ENCODE measurements around the gene CENPL.
"Not testable (repeated sequence)": the region's sequence is repeated elsewhere in the genome, so short reads cannot be mapped to it uniquely, and the experiment has no call there.

The CENPL gene

GRCh38 chr1:173857363-173857917, 32.8 kb upstream of the CENPL start:
- DNase-seq = no peak

DNA sequence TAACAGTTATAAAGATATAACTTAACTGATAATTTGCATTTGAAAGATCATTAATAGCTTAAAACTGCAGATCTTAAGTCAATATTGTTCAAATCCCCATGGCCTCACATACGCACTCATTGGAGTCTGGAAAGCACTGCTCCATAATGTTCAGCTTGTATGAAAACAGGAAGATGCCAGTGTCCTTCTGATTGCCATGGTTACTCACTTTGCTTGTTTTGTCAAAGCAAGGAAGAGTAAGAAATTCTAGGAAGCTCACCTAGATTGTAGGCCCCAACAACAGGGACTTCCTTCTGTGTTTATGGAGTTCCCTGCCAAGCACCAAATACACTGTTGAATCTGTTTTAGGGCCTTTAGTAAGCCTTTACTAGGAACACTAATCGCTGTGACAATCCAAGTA, 32.2 kb upstream of the CENPL start:
- DNase-seq = no peak

- no peak for DNase-seq
These were observed 31.3 kb upstream of the CENPL start for GRCh38 chr1:173856014-173856413.

- no peak for DNase-seq
These were observed 28.4 kb upstream of the CENPL start for GRCh38 chr1:173853074-173853473.

- no peak for DNase-seq
These were observed 27.4 kb upstream of the CENPL start for GRCh38 chr1:173852105-173852504.

GRCh38 chr1:173832748-173833147, 8.1 kb upstream of the CENPL start:
- no peak for DNase-seq

GRCh38 chr1:173827611-173828010, 2.9 kb upstream of the CENPL start:
- no peak for DNase-seq

DNA sequence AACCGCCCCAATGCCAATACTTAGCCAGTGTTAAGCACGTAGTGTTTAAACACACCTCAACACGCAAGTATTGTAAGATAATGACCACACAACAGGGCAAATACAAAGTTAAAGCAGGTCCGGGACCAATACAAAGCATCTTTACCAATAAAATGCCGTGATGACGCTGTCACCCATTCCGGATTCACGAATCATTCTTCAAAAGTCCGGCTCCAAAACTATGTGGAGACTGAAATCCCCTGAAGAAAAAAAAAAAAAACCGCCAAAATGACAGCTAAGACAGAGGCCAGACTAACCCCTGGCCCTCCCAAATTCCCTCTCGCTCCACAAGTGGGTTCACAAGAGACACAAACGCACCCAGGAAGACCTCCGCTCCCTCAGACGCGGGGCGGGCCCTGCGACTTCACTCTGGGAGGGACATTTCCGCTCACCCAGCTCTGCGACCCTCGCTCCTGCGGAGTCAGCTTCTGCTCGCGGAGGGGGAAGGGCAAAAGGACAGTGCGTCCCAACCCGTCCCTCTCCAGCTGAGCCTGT, 835 bp downstream of the CENPL start:
- no peak for DNase-seq

DNA sequence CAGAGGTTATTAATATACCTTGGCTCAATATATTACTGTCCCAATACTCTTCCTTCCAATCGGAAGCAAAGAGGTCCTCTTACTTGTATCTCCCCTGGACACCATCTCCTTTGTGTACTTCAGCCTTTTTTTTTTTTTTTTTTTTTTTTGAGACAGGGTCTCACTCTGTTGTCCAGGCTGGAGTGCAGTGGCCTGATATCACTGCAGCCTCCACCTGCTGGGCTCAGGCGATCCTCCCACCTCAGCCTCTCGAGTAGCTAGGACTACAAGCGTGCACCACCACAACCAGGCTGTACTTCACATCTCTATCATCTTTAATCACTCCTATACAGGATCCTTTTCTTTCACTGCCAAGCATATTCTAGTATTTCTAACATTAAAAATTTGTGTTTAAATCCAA, 3.0 kb downstream of the CENPL start:
- DNase-seq = no peak

DNA sequence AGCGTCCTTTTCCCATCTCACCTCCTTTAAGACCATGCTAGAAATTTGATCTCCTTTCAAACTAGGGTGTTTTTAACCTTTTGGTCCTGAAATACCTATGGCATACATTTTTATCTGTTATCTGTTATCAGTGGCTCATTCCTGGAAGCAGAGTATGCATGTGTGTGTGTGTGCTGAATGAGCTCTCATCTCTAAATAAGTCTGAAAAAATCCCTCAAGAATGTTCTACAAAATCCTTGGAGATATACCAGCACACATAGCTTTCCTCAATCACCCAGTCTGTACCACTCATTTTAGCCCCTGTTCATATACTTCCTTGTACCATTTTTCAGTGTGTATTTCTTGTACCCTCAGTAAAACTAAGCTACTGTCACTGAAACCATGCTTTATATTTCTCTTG, 6.2 kb downstream of the CENPL start:
- no peak for DNase-seq

DNA sequence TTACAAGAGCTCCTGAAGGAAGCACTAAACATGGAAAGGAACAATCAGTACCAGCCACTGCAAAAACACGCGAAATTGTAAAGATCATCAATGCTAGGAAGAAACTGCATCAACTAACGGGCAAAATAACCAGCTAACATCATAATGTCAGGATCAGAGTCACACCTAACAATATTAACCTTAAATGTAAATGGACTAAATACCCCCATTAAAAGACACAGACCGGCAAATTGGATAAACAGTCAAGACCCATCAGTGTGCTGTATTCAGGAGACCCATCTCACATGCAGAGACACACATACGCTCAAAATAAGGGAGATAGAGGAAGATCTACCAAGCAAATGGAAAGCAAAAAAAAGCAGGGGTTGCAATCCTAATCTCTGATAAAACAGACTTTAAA, 11.0 kb downstream of the CENPL start:
- DNase-seq = not testable (repeated sequence)

GRCh38 chr1:173802961-173803360, 21.7 kb downstream of the CENPL start:
- DNase-seq = no peak

DNA sequence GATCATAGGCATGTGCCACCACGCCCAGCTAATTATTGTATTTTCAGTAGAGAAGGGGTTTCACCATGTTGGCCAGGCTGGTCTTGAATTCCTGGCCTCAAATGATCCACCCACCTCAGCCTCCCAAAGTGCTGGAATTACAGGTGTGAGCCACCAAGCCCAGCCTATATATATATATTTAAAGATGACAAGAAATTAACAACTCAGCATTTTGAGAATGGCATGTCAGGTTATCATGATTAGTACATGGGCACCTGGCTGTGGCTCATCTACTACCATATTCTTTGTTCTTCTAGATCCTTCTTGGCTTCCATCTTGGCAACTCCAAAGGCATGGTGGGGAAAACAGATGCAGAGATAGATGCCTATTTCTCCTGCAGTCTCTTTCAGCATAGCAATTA, 24.7 kb downstream of the CENPL start:
- not testable (repeated sequence) for DNase-seq

- DNase-seq = no peak
These were observed 26.6 kb downstream of the CENPL start for GRCh38 chr1:173798078-173798477.

- no peak for DNase-seq
These were observed 34.8 kb downstream of the CENPL start for GRCh38 chr1:173789841-173790240.

GRCh38 chr1:173784997-173785396, 39.7 kb downstream of the CENPL start:
- DNase-seq = no peak

DNA sequence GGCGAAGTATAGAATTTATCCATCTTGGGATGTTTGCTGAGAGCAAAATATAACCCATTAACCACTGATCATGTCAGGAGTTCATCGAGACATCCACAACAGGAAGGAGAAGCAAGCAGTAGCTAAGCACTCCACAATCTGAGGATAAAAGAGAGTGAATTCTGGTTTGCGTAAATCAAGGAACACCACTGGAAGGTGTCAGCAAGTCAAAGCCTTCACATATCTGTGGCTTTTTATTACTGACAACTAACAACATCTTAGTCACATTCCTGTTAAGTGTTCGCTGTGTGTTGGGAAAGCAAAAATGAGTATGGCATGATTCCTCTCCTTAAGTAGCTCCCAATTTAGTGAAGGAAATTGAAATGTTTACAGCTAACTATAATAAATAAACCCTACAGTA, 44.7 kb downstream of the CENPL start:
- no peak for DNase-seq

DNA sequence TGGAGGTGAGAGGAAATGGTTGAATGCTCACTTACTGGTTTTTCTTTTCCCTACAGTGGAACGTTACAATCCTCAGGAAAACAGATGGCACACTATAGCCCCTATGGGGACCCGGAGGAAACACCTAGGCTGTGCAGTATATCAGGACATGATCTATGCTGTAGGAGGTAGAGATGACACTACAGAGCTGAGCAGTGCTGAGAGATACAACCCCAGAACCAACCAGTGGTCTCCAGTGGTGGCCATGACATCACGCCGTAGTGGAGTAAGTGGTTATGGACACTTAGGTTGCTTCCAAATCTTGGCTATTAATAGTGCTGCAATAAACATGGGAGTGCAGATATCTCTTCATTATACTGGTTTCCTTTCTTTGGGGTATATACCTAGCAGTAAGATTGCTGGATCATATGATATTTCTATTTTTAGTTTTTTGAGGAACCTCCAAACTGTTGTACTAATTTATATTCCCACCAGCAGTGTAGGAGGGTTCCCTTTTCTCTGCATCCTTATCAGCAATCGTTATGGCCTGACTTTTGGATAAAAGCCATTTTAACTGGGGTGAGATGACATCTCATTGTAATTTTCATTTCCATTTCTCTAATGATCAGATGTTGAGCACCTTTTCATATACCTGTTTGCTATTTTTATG, 49.0 kb downstream of the CENPL start:
- DNase-seq = no peak

DNA sequence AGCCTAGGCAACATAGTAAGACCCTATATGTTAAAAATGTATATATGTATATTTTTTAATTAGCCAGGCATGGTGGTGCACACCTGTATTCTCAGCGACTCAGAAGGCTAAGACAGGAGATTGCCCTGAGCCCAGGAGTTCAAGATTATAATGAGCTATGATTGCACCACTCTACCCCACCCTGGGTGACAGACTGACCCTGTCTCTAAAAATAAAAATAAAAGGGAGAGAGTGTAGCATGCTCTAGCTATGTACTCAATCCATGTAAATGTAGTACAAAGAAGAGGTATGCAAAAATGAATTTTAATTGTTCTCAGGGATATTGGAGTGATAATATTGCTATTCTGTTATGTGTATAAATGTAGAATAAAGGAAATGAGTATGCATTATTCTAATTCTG, 53.1 kb downstream of the CENPL start:
- no peak for DNase-seq

DNA sequence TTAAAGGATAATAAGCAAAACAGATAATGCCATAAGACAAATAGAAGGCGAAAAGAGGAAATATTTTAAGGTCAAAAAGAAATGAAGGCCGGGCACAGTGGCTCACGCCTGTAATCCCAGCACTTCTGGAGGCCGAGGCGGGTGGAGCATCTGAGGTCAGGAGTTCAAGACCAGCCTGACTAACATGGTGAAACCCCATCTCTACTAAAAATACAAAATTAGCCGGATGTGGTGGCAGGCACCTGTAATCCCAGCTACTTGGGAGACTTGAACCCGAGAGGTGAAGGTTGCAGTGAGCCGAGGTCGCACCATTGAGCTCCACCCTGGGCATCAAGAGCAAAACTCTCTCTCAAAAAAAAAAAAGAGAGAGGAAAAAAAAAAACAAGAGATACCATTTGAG, 54.4 kb downstream of the CENPL start:
- DNase-seq = not testable (repeated sequence)

DNA sequence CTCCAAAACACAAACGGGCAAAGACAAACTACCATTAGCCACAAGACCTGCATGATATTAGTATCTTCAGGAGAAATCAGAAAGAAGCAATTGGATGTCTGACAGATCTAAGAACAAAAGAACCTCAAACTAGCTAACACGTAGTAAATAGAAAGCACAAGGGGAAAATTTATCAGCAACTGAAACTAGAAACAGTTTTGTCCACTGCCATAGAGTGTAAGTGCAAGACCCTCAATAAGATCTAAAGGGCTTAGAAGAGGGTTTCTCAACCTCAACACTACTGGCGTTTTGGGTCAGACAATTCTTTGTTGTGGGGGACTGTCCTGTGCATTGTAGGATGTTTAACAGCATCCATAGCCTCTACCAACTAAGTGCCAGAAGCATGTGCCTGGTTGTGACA, 55.9 kb downstream of the CENPL start:
- no peak for DNase-seq

- DNase-seq = no peak
These were observed 56.5 kb downstream of the CENPL start for GRCh38 chr1:173768206-173768605.

DNA sequence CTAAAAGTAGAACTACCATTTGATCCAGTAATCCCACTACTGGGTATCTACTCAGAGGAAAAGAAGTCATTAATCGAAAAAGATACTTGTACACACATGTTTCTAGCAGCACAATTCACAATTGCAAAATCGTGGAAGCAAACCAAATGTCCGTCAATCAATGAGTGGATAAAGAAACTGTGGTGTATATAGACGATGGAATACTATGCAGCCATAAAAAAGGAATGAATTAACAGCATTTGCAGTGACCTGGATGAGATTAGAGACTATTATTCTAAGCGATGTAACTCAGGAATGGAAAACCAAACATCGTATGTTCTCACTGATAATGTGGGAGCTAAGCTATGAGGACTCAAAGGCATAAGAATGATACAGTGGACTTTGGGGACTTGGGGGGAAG, 60.4 kb downstream of the CENPL start:
- DNase-seq = not testable (repeated sequence)

- DNase-seq = no peak
These were observed 65.7 kb downstream of the CENPL start for GRCh38 chr1:173758980-173759379.

DNA sequence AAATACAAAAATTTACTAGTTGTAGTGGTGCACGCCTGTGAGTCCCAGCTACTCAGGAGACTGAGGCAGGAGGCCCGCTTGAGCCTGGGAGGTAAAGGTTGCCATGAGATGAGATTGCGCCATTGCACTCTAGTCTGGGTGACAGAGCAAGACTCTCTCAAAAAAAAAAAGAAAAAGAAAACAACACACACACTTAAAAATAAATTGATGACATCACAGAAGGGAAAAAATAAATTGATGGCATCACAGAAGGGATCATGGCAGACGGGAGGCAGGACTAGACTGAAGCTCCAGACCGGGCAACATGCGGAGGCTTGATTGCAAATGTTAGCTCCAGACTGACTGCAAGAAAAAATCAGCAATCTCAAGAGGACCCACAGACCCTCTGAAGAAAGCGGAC, 66.6 kb downstream of the CENPL start:
- DNase-seq = no peak
